HG03521 (cell line): ENCODE measurements around the gene INAVA.
"Not testable (repeated sequence)": the region's sequence is repeated elsewhere in the genome, so short reads cannot be mapped to it uniquely, and the experiment has no call there.

ENCODE experiments used
- ATAC-seq: cut with Tn5 transposase; IDR thresholded peaks from one replicate; pipeline ENCODE4 v1.9.1; 2021; ENCODE audit warnings: mild to moderate bottlenecking, moderate library complexity; ENCODE audit not compliant: unreplicated experiment

Gene INAVA

DNA sequence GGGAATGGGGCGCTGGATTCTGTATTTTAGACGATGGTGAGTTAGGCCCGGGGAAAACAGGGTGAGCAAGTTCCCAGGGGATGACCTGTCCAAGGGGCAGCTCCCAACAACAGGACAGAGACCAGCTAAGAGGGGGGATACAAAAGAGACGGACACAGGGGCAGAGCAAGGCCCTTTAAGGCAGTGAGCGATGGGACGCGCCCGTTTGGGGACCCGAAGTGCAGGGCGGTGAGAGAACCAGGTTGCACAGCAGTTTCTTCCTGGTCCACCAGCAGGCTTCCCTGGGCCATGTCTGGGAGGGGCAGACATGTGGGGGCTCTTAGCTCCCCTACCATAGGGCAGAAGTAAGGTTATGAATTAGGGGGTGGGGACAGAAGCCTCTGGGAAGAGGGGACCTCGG lies 22.0 kb downstream of the INAVA start:
- no peak for ATAC-seq

GRCh38 chr1:200917291-200917817 lies 22.7 kb downstream of the INAVA start:
- no peak for ATAC-seq

DNA sequence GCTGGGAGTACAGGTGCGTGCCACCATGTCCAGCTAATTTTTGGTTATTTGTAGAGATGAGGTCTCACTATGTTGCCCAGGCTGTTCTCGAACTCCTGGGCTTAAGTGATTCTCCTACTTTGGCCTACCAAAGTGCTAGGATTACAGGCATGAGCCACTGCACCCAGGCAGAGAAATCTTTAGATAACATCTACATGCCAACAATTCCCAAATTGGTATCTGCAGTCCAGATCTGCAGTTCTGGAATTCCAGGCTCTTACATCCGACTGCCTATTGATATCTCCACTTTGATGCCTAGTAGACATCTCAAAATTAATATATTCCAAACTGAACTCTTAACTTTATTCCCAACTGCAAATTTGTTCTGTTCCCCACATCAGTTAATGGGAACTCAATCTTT lies 23.3 kb downstream of the INAVA start:
- ATAC-seq = no peak

- ATAC-seq = no peak
These were observed 24.7 kb downstream of the INAVA start for GRCh38 chr1:200919386-200919785.

DNA sequence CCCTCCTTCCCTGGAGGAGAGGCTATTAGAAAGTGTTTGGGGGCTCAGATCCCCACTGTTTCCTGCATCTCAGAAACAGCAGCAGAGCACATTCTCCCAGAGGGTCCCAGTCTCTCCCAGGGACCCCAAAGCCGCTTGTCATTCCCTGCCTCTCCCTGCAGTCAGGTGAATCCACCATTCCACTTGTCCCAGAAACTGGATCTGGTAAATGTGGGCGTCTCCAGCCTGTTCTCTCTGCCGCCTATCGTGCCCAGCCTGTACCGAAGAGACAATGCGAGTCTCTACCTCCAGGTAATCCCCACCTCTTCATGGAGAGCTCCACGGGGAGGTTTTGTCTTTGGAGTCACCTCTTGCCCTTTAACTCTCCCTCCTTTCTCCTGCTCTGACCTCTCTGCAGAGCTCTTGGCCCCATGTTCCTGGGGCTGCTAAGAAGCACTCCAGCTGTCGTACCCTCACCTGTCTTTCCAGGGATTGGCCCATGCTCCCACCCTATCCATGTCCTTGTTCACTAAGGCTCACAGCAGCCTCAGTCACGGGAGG lies 26.9 kb downstream of the INAVA start:
- no peak for ATAC-seq

- ATAC-seq = no peak
These were observed 27.7 kb downstream of the INAVA start for GRCh38 chr1:200922406-200922805.

GRCh38 chr1:200923601-200924000 lies 28.9 kb downstream of the INAVA start:
- ATAC-seq = no peak

DNA sequence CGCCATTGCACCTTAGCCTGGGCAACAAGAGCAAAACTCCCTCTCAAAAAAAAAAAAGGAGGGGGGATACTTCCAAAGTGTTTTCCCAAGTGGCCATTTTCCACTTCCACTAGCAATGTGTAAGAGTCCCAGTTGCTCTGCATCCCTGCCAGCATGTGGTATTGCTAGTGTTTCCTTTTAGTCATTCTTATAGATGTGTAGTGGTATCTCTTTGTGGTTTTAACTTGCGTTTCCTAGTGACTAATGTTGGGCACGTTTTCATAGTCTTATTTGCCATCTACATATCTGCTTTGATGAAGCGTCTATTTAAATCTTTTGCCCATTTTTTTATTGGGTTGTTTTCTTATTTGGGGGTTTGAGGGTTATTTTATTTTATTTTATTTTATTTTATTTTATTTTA lies 31.1 kb downstream of the INAVA start:
- no peak for ATAC-seq

GRCh38 chr1:200929530-200930278 lies 35.0 kb downstream of the INAVA start:
- ATAC-seq = no peak

DNA sequence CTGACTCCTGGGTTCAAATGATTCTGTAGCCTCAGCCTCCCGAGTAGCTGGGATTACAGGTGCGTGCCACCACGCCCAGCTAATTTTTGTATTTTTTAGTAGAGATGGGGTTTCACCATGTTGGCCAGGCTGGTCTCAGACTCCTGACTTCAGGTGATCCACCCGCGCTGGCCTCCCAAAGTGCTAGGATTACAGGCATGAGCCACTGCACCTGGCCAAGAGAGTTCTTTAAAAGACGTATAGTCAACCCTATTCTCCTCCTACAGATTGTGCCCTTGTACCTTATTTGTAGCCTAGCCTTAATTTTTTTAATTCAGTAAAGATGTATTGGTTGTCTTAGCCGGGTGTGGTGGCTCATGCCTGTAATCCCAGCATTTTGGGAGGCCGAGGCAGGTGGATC lies 35.6 kb downstream of the INAVA start:
- ATAC-seq = not testable (repeated sequence)

GRCh38 chr1:200931776-200932175 lies 37.1 kb downstream of the INAVA start:
- no peak for ATAC-seq

DNA sequence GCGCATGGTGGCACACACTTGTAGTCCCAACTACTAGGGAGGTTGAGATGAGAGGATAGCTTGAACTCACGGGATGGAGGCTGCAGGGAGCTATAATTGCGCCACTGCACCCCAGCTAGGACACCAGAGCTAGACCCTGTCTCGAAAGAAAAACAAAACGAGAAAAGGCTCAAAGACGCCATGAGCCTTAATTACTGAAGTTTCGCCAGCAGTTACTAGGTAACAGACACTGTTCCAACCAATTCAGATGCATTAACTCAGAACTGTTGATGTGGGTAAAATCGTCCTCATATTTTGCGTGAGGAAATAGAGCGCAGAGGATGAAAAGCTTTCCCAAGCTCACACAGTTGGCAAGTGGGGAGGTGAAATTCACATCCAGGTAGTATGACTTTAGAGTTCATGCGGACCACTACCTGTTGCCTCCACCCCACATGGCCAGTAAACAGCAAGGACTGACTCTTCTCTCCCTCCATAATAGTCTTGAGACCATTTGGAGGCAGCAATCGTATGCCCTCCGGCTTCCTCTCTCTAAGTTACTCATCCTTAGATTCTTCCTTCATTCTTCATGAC lies 40.1 kb downstream of the INAVA start:
- no peak for ATAC-seq

GRCh38 chr1:200935286-200935962 lies 40.7 kb downstream of the INAVA start:
- not testable (repeated sequence) for ATAC-seq

- ATAC-seq = no peak
These were observed 44.3 kb downstream of the INAVA start for GRCh38 chr1:200938955-200939354.

DNA sequence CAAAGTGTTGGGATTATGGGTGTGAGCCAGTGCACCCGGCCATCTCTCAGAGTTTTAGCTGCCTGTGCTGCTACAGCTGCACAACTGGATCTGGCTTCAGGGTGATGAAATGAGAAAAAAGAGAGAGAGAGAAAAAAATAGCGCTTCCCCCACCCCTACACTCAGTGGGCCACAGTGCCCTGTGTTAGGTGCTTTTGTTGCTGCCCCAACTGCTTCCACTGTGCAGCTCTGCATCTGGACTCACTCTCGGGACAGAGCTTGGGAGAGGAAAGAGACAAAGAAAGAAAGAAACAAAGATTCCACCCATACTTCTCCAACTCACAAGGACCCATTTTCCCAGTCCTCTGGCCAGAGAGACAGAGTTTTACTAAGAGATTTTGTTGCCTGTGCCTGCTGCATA lies 50.4 kb downstream of the INAVA start:
- ATAC-seq = no peak

DNA sequence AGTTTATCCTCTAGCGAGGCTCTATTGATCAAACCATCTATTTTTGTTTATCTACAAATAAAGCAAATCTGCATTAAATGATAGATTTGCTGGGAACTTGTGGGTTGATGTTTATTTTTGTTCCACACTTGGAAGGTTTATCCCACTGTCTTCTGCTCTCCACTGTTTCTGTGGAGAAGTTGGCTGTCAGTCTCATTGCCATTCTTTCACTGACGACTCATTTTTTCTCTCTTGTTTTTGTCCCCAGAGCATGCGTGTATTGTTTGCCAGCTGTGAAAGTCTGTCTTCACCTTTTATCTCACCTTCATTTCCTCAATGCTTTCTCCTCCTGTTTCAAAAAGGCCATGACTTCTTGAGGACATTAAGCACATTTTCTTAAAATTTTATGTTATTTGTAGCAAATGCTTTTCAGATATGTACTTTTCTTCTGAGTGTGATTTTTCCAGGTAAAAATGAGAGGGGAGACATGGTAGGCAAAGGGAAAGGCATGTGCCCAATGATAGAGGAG lies 52.4 kb downstream of the INAVA start:
- no peak for ATAC-seq

DNA sequence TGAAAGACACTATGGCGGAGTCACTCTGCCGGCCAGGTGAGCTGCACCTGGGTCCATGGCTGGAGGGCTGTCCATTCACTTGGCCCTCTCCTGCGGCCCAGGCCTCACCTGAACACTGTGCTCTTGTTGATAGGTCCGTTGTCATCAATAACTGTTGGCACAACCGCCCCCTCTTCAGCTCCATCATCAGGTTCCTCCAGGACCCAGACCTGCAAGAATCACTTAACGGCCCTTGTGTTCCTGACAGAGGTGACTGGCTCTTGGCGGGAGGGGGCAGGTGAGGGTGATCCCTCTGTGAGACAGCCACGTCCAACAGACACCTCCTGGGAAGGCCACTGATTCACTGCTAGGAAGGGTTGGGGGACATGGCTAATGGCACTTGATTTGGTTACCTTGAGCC lies 54.9 kb downstream of the INAVA start:
- no peak for ATAC-seq

DNA sequence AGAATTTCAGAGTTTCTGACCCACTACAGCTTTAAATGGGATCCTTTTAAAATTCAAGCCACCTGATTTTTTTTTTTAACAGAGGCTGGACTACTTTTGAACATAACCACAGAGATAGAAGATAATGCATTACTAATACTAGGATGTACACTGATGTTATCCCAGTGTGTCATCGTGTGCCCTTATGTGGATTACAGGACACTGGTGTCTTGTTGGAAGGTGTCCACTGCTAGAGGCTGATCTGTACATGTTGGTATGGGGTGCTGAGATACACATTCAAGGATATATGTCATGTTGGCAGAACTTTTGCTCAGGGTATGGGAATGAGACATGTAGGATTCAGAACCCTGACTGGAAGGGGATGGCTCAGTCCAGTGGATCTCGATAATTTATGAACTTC lies 56.3 kb downstream of the INAVA start:
- no peak for ATAC-seq

- ATAC-seq = no peak
These were observed 59.7 kb downstream of the INAVA start for GRCh38 chr1:200954434-200954833.

DNA sequence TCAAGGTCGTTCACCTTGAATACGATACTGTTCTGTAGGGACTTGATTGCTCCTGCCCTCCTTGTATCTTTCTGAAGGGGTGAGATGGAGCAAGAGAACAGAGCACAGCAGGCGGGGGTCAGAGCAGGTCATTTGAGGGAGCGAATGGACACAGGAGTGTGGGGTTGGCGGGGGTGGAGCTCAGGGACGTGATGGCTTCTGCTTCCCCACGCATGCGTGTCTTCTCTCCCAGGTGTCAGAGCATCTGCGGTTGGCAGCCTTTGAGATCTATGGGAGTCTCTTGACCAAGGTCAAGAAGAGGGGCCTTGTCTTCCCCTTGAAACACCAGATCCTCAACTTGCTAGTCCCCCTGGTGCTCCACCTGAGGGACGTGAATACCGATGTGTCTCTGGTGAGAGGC lies 63.9 kb downstream of the INAVA start:
- ATAC-seq = no peak

DNA sequence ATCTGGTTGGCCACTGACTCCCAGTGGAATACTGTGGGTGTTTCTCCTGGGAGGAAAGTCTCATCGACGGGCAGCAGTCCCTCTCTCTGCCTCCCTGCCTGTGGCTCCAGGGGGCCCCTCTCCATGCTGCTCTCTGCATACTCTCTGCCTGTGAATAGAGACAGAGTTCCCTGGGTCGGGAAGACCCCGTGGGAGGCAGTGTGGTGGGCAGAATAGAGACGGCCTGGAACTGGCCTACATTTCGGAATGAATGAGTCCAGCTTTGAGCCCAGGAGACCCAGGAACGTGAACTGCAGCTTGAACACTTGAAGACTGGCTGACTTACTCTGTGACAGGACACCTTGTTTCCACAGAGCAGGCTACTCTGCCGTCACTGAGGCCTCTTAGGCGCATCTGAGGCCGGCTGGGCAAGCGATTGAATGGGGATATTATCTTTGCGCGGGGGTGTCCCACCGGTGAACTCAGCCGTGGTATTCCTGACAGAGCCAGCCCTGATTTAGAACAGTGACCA lies 64.8 kb downstream of the INAVA start:
- ATAC-seq = no peak
